ENCODE measurements around the gene SSC5D.

- TF ChIP-seq TAF1 (IDR thresholded peaks at IDR 0.05; ENCODE audit: low read depth), result no peak
- no peak for TF ChIP-seq EP300 (IDR thresholded peaks at IDR 0.05; ENCODE audit: borderline replicate concordance)
- no peak for TF ChIP-seq YY1 (IDR thresholded peaks at IDR 0.05; ENCODE audit: low read depth)
- TF ChIP-seq TCF12 (IDR thresholded peaks at IDR 0.05; ENCODE audit: low read depth), result no peak
Measured at GRCh38 chr19:55468054-55468393, 20.2 kb upstream of the SSC5D start.

Data from Ishikawa (cell line).